HG03378 (cell line): ENCODE results near the gene SLC12A7.
"Not testable (repeated sequence)": the region's sequence is repeated elsewhere in the genome, so short reads cannot be mapped to it uniquely, and the experiment has no call there.

ENCODE experiments used
- ATAC-seq: cut with Tn5 transposase; IDR thresholded peaks from one replicate; pipeline ENCODE4 v1.9.1; 2021; ENCODE audit warnings: mild to moderate bottlenecking, moderate library complexity; ENCODE audit not compliant: unreplicated experiment

SLC12A7 gene

DNA sequence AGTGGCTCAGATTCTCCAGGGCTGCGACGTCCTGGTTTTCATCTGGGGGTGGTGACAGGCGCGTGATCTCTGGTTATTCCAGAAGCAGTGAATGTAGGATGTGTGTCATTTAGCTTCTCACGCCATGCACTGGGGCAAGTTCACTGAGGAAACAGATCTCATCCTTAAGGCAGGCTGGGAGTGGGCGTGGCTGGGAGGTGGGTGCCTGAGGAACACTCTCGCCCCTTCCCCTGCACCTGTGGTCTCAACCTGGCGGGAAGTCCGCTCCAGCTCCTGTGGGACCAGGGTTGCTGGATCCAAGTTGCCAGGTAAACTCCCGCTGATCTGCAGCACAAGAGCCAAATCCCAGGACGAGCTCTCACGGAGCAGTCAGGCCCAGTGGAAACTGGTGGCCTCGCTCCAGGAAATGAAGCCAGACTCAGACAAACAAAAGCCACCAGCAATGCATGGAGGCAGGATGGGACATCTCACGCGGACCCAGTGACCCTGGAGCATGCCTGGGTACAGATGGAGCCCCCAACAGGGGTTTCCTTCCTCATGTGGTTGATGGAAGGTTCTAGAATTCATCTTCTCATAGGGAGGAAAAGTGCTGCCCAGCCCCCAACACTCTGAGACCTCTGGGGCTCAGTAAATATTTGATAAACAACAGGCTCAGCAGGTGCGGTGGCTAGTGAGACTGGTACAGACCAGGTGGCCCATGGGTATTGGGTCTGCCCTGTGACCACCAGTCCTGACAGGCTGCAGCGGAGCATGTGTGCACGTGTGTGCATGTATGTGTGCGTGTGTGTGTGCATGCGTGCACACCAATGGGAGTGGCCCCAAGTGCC, 16.3 kb upstream of the SLC12A7 start:
- no peak for ATAC-seq

DNA sequence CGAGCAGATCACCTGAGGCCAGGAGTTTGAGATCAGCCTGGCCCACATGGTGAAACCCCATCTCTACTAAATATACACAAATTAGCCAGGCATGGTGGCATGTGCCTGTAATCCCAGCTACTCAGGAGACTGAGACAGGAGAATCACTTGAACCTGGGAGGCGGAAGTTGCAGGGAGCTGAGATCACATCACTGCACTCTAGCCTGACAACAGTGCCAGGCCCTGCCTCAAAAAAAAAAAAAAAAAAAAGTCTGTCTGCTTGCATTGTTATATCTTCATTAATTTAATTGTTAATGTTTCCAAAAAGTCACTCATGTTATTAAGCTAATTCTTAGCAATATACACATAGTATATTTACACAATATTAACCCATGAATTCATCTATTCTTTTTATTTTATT, 13.8 kb upstream of the SLC12A7 start:
- ATAC-seq: not testable (repeated sequence)

DNA sequence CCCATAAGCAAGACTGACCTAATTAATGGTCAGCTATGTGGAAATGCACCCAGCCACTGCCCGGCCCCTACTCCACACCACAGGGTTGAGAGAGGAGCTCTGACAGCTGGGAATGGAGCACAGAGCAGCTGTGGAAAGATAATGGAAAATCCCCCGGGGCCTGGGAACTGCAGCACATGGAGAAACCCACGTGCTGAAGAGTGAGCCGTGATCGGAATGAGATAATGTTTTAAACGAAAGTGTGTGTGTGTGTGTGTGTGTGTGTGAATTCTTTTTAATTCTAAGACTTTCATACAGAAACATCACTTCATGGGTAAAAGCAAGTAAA, 13.1 kb upstream of the SLC12A7 start:
- ATAC-seq: no peak

DNA sequence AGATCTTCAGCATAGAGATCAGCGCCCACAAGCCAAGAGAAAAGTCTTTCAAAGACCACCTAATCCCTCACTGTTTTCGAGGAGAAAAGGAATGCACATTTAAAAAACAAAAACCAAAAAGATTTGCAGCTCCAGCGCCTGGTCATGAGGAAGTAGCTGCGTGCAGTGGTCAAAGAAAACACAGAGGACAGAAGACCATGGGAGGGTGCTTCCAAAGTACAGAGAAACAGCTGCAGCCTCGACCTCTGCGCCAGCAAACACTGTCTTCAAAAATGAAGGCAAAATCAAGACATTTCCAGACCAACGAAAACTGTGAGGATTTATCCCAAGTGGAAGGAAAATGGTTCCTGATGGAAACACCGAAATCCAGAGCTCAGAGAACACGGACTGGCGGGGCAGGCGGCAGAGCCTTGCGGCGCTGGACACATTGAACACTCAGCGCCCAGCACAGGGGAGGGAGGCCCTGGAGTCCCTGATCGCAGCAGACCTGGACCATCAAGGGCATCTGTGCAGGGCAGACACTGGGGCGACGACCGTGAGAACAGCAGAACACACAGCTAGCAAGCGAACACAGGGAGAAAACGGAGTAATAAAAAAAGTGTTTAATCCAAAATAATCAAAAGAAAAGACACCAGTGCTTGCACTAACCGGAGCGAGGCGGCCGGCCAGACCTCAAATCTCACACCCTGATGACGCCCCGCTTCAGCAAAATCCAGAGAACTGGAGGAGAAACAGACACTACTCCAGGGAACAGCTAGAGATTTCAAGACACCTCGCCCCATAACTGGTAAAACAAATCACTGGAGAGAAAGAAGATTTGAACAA, 12.6 kb upstream of the SLC12A7 start:
- no peak for ATAC-seq

- ATAC-seq: no peak
Observed at GRCh38 chr5:1123418-1124147, 11.7 kb upstream of the SLC12A7 start.

DNA sequence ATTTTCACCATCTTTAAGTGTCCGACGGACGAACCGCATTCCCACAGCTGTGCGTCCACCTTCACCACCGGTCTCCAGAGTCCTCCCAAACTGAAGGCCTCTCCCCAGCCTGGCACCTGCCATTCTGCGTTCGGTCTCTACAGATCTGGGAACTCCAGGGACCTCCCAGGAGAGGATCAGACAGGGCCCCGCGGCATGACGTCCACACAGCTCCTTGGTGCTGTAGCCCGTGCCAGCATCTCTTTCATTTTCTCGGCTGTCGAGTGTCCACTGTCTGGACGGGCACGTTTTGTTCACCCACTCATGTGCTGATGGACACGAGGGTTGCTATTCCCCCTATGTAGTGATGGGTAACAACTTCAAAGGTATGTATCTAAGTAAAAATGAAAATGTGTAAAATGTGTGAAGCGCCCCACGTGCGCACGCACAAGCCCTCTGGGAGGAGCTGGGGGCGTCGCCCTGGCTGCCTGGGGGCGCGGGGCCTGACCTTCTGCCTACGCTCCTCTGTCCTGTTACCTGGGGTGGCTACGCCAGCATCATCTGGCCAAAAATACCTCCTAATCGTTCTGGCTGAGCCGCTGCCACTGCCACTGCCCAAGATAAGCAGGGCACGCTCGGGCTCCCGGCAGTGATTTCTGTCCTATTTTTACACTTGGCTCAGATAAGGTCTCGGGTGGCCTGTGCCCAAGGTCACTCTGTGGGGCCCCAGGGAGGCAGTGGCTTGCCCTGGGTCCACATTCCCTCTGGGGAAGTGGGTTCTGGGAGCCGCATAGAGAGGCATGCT, 10.8 kb upstream of the SLC12A7 start:
- no peak for ATAC-seq

GRCh38 chr5:1121891-1122290, 10.0 kb upstream of the SLC12A7 start:
- no peak for ATAC-seq

GRCh38 chr5:1121044-1121443, 9.2 kb upstream of the SLC12A7 start:
- no peak for ATAC-seq

DNA sequence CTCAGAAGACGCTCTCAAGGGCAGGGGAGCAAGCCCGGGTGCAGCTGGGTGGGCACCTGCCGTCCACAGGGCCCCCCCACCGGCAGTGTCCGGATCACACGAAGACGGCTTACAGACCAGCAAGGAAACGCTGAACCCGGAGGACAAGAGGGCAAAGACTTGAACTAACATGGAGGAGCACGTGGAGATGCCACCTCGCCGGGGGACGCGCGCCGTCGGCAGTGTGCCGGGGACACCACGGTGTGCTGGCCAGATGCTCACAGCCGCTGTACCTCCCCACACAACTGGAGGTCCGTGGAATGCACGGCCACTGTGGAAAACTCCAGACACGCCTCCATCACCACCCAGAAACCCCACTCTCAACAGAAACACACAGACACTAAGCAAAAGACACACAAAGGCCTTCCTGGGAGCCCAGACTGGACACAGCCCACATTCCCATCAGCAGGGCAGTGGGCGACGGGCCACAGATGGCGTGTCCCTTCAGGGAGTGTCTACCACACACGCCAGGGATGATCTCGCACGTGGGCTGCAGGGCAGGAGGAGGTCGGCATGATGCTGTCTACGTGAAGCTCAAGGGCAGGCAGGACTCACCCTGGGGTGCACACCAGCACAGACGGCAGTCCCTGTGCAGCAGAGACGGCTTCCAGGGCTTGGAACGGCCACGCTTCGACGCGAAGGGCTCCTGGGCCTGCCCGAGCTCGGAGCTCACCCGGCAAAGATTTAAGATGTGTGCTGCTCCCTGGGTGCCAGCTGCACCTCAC, 8.6 kb upstream of the SLC12A7 start:
- ATAC-seq: no peak

DNA sequence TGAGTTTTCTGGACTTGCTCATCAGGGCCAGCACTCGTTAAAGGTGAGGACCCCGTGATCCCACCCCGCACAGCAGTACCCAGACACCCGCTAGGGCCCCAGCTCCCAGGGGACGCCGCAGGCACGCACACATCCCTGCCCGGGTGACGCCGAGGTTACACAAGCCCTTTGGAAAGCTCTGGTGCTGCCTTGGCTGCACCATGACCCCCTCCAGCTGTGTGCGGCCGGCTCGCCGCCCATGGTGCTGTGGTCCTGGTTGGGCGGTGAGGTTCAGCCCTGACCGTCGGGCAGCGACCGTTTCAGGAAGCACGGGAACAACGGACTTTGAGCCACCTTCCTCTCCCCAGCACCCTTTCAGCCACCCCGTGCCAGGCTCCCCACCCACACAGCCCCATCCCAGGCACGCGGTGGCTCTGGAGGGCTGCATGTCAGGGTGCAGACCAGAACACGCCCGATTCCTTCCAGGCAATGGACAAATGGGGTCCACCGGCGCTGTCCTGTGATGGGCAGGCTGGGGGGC, 7.5 kb upstream of the SLC12A7 start:
- no peak for ATAC-seq

GRCh38 chr5:1118738-1119137, 6.9 kb upstream of the SLC12A7 start:
- ATAC-seq: no peak

DNA sequence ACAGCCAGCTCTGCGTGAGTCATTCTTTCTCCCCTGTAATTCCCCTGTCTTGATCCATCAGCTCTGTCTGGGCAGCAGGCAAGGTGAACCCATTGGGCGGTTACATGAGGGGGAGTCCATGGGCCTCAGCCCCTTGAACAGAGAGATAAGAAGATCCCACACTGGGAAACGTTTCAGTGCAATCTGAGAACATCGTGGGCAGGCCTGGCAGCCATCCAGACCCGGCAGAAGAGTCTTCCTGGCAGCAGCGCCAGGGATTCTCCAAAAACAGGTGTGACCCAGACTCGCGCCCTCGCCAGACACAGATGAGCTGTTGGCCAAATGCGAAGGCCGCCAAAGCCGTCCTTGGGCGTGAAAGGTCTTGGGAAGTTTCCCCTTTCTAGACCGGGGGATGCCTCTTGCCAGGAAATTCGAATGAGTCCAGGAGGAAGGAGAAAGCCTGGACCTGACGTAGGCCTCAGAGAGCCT, 6.4 kb upstream of the SLC12A7 start:
- ATAC-seq: no peak

DNA sequence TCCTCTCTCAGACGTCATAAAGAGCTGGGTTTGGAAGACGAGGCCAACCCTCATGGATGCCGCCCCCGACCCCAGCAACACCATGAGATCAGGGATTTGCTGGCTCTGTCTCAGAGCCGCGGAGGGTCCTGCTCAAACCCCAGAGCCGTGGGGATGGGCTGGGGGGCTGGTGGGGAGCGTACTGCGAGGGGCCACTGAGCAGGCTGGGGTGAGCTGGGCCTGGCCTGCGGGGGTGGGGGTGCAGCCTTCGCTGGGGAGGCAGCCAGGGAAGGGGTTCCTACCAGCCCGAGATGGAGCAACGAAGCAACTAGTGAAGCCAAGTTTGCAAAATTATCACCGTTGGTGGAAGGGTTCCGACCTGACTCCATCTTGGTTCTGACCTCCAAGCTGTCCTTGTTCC, 5.1 kb upstream of the SLC12A7 start:
- ATAC-seq: no peak

- no peak for ATAC-seq
Observed at GRCh38 chr5:1116109-1116740, 4.4 kb upstream of the SLC12A7 start.

GRCh38 chr5:1115123-1115815, 3.4 kb upstream of the SLC12A7 start:
- ATAC-seq: no peak

GRCh38 chr5:1113805-1114586, 2.1 kb upstream of the SLC12A7 start:
- ATAC-seq: no peak

GRCh38 chr5:1113332-1113690, 1.4 kb upstream of the SLC12A7 start:
- no peak for ATAC-seq
